GM18909 (cell line): ENCODE results near the gene EPHA10.

ENCODE experiments used
- ATAC-seq: cut with Tn5 transposase; IDR thresholded peaks from one replicate; pipeline ENCODE4 v1.9.1; 2021; ENCODE audit warnings: mild to moderate bottlenecking; ENCODE audit not compliant: unreplicated experiment, poor library complexity

Gene EPHA10

GRCh38 chr1:37682334-37682987 is 82.5 kb downstream of the EPHA10 start:
- ATAC-seq, result no peak

- ATAC-seq, result no peak
These were observed 84.0 kb downstream of the EPHA10 start for GRCh38 chr1:37680933-37681332.

- ATAC-seq, result no peak
These were observed 87.1 kb downstream of the EPHA10 start for GRCh38 chr1:37677808-37678207.

GRCh38 chr1:37677143-37677439 is 87.8 kb downstream of the EPHA10 start:
- ATAC-seq, result no peak

- no peak for ATAC-seq
These were observed 88.4 kb downstream of the EPHA10 start for GRCh38 chr1:37676281-37677142.

- no peak for ATAC-seq
These were observed 91.0 kb downstream of the EPHA10 start for GRCh38 chr1:37673920-37674319.

GRCh38 chr1:37672136-37672870 is 92.6 kb downstream of the EPHA10 start:
- ATAC-seq, result no peak

- no peak for ATAC-seq
These were observed 93.7 kb downstream of the EPHA10 start for GRCh38 chr1:37671261-37671660.

- no peak for ATAC-seq
These were observed 94.8 kb downstream of the EPHA10 start for GRCh38 chr1:37670133-37670532.

- no peak for ATAC-seq
These were observed 97.8 kb downstream of the EPHA10 start for GRCh38 chr1:37667023-37667671.

GRCh38 chr1:37666241-37666867 is 98.6 kb downstream of the EPHA10 start:
- no peak for ATAC-seq
